ENCODE data around the gene HID1. TPM values are rescaled to one million over a fixed set of nuclear protein-coding genes. Genes with fewer than 3 reads are reported as not detected.
"Not testable (repeated sequence)": the region's sequence is repeated elsewhere in the genome, so short reads cannot be mapped to it uniquely, and the experiment has no call there.

HID1 gene
- polyA plus RNA-seq, 3 donors: 15.3 to 16.9 (median 16.6) TPM

DNA sequence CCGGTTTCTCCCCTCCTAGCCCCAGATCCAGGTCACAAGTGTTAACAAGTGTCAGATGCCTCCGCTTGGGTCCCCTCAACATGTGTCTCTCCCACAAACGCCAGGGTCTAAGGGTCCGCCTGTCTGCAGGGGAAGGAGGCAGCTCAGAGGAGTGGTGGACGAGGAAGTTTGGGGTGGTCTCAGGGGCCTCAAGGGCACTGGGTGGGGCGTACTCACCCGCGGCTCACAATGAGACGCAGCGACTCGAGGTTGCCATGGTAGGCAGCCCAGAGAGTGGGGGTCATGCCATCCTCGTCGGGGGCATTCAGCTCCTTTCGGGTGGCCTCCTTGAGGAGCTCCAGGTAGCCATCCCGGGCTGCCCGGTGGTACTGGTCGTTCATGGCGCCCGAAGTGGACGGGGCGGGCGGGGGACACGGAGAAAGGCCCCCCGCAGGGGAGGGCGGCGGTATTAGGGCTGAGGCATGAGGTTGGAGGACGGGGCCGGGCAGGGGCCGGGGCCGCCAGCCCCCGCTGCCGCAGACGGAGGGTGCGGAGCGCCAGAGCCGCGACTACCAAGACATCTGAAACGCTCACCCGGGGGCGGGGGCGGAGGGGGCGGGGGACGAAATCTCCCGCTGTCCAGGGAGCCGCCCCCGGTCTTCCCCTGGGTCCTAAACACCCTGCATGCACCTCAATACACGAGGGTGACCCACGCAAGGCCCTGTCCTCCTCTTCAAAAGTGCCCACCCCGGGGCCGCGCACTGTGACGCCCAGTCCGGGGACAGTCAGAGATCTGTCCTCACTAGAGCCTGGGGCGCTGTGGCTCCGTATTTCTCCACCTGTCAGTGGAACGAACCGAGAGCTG lies 49.6 kb downstream of the HID1 start, which contains the start of gene USH1G:
TSS of gene USH1G (minus strand) at position 562 of the 844 bp plus-strand sequence. CDS start at position 380, 182 bp downstream.
- DNase-seq: no peak

DNA sequence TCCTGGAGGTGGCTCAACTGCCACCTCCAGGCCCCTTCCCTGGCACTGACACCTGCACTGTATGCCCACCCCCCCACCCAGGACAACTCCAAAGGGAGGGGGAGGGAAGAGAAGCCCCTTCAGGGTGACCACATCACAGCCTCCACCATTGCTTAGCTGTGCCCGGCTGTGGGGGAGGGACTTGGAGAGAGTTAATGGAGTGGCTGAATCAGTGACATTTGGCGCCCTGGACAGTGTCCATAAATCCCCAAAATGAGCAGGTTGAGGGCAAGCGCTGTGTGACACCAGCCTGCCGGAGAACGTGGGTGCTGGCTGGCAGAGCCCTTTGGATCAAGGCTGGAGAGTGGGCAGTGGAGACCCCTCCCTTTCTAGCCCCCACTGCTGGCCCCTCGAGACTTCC lies 50.4 kb downstream of the HID1 start:
- DNase-seq: peak; percentile 48

DNA sequence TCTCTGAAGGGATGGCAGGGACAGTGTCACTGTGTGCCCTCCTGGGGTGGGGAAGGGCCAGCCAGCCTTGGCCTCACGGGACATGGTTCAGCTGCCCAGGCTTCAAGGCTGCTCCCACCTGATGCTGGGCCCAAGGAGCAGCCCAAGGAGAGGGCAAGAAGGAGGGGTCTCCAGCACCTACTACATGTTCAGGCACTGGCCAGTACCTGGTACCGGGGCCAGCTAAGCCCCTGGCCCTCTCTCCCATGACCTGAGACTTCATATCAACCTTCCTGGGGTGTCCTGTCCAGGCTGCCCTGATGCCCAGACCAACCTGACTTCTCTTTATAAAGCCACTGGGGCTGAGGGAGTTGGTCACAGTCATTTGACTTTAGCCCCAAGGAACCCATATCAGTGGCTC lies 50.8 kb downstream of the HID1 start:
- no peak for DNase-seq

DNA sequence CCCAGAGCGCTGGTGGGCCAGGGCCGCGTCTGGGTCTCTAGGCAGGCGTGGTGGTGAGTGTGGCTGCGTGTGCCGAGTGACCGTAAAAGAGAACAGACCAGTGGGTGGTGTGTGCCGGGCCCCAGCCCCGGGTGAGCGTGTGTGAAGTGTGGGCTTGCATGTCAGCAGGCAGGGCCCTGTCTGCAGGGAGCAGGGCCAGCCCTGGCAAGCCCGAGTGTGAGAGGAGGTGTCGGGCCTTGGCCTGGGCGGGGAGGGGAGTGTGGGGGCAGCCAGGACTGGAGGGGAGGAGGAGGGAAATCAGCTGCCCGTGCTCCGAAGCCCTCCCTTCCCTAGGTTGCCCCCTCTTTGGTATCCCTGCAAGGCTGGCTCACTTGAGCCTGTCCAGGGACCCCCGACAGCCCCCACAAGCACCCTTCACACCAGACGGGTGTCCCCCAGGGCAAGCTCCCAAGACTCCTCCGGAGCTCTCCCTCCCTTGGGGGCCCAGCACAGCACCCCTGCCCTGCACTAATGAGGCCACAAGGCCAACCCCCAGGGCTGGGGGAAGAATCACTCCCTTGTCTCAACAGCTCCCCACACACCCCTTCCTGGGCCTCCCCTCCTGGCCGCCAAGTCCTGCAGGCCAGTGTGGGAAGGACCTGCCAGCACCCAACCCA lies 51.4 kb downstream of the HID1 start:
- DNase-seq: no peak

DNA sequence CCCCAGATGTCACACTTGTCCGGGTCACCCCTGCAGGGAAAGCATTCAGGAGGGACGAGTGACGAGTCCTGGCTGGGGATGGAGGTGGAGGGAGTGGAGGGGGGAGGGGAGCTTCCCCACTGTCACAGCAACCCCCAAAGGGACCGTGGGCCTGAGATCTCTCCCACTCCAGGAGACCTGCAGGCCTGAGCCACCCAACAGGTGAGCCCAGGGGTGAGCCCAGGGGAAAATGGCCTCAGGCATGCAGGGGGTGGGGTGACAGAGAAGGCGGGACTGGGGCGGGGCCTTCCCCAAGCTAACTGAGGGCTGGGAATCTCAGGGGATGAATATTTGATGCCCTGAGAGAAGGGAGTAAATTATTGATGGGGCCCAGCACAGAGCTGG lies 51.9 kb downstream of the HID1 start:
- no peak for DNase-seq

DNA sequence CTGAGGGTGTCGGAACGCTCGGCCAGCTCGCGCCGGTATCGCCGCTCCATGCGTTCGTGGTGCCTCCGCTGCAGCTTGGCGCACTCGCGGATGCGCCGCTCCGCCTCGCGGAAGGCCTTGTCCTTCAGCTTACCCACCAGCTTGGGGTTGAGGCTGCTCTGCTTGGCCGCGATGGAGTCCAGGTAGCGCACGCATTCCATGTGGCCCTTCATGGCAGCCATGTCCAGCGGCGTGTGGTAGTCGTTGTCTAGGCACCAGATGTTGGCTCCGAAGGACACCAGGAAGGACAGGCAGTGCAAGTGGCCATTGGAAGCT lies 52.3 kb downstream of the HID1 start:
- no peak for DNase-seq

DNA sequence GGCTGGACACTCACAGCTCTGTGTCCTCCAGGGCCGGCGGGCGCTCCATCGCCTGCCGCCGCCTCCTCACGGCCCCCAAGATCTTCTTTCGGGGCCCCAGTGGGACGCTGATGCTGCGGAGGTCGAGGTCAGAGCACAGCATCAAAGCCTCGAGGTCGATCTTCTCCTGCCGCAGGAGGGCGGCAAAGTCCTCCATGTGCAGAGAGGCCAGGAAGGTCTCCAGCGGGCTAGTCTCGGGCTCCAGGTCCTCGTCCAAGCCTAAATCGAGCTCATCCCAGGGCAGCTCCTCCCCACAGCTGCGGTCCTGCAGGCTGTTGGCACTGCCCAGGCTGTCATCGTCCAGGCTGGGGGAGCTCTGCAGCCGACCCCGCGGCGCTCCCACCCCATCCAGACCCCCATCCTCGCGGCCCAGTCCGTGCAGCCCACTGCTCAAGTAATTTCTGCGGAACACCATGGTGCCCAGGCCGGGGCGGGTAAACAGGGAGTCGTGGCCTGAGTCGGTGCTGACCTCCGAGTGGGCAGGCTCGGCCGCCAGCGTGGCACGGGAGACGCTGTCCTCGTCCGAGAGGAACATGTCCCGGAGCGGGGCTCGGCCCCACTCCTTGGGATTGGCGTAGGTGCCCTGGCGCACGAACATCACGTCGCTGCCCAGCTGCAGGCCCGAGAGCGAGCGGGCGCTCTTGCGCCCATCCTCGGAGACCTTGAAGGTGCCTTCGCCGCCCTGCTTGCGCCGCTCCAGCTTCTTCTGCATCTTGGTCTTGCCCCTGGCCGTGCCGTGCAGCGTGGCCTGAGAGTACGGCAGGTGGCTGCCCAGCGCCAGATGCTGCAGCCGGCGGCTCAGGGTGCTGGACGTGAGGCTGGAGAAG lies 52.9 kb downstream of the HID1 start:
- no peak for DNase-seq

DNA sequence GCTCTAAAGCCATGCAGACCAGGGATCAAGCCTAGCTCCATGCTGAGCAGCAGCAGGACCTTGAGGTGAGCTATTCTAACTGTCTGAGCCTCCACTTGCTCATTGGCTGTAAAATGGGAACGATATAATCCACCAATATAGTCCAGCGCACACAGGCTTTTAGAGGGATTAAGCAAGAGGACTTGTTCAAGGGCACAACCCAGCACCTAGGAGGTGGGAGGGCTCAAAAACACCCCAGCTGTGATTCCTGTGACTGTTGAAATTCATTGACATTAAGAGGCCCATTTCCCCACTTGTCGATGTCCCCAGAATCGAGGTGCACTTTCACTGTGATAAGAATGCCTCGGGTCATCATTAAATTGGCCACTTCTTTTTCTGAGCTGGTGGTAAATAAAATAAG lies 53.7 kb downstream of the HID1 start:
- DNase-seq: no peak

DNA sequence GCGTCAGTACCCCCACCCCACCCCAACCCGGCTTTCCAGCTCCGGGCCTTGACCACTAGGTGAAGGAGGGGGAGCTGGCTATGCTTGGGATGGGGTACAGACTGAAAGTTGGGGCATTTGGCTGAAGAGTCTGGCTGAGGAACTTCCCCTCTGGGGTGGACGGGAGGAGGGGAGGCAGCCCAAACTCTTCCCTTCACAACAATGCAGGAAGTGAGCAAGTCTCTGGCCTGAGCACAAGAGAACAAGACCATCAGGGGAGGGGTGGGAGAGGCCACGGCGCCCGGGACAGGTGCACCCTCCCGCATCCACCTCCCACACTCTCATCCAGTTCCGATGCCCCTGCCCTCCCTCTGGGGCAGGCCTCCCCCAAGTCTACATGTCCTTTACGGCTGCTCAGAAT lies 55.1 kb downstream of the HID1 start:
- no peak for DNase-seq

DNA sequence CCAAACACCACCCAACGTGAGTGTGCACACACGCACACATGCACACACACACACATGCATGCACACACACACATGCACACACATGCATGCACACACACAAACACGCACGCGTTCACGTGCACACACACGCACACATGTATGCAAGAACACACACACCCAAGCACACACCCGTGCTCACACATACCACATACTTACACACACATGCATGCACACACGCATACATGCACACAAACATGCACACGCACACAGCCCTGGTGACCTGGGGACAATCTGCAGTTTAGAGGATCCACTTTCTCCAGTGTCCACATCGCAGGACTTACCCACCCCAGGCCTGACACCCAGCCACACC lies 55.7 kb downstream of the HID1 start:
- DNase-seq: no peak

DNA sequence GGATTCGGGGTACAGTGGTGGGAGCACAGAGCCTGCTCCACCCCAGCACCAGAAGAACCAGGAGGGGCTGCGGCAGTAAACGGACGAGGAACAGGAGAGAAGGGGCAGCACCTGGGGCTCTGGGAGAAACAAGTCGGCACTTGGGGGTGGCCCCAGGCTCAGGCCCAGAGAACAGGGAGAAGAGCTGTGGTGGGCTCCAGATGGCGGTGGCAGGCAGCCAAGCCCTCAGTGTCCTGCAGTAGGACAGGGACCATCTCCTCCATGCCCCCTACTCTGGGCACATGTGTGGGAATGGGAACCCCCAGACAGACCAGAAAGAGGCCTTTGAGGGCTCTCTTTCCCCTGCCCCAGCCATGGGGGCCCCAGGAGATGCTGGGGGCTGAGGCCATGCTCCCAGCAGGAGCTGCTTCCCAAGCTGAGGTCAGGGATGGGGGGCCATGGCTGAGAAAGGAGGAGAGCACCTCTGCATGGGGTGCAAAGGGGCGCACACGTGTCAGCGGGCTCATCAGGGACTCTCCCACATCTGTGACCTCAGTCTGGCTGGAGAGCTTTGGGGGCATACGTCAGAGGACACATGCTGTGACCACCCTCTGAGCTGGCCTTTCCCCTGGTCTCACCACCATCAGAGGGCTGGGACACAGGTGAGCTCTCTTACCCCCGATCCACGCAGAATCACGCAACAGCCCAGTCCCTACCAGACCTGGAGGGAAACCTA lies 56.3 kb downstream of the HID1 start:
- no peak for DNase-seq

DNA sequence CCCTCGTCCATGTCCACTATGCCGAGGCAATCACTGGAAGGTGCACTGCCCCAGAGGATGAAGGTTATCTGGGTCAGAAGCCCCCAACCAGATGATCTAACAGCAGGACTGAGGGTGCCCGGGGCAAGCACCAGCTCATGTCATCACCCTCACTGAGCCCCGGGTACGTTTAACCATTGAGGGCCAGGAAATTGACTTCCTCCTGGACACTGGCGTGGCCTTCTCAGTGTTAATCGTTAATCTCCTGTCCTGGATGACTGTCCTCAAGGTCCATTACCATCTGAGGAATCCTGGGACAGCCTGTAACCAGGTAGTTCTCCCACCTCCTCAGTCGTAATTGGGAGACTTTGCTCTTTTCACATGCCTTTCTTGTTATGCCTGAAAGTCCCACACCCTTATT lies 61.1 kb downstream of the HID1 start:
- DNase-seq: not testable (repeated sequence)

DNA sequence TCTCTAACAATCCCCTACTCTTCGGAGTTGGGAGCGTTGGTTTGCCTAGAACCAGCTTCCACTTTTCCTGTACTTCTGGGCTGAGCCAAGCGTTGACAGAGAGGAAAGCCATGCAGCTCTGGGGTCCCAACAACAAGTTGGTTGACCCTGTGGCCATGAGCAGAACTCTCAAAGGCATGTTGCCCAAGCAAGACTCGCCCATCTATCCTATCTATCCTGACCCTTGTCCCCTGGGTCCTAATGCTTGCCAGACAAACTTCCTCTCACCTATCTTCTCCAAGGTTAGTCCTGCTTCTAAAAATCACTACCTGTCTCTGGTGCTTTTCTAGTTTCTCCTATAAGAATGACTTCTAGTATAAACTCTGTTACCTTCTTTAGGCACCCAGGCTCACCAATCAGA lies 63.5 kb downstream of the HID1 start:
- DNase-seq: not testable (repeated sequence)

DNA sequence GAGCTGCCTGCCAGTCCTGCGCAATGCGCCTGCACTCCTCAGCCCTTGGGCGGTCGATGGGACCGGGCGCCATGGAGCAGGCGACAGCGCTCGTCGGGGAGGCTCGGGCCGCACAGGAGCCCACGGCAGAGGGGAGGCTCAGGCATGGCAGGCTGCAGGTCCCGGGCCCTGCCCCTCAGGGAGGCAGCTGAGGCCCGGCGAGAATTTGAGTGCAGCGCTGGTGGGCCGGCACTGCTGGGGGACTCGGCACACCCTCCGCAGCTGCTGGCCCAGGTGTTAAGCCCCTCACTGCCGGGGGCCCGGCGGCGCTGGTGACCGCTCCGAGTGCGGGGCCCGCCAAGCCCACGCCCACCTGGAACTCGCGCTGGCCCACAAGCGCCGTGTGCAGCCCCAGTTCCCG lies 65.5 kb downstream of the HID1 start:
- no peak for DNase-seq

DNA sequence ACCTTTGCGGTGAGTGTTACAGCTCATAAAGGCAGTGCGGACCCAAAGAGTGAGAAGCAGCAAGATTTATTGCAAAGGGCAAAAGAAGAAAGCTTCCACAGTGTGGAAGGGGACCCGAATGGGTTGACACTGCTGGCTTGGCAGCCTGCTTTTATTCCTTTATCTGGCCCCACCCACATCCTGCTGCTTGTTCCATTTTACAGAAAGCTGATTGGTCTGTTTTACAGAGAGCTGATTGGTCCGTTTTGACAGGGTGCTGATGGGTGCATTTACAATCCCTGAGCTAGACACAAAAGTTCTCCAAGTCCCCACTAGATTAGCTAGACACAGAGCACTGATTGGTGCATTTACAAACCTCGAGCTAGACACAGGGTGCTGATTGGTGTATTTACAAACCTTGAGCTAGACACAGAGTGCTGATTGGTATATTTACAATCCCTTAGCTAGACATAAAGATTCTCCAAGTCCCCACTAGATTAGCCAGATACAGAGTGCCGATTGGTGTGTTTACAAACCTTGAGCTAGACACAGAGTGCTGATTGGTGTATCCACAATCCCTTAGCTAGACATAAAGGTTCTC lies 66.3 kb downstream of the HID1 start:
- DNase-seq: not testable (repeated sequence)

DNA sequence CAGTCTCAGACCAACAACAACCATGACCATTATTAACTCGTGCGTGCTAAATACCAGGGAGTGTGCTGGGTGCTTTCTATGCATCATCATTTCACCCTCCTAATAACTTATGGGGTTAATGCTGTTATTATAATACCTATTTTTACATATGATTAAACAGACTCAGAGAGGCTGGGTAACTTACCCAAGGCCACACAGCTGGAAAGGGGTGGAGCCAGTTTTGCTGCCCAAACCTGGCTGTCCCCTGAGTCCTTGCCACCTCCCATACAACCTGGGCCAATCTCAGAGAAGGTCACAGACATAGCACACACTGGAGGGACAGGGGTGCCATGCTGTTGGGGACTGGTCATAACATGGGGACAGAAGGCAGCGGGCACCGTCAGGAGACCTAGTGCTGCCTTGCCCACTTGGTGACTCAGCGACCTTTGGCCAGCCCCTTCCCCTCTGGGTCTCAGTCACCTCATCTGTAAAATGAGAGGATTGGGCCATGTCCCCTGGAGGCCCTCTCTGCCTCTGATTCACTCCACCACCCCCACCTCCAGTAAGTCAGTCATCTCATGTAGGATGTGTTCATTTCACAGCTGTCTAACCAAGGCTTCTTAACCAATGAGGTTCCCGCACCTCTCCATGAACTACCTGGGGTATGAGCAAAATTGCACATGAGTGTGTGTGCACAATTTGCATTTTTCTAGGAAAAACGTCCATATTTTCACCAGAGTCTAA lies 67.7 kb downstream of the HID1 start:
- DNase-seq: no peak

DNA sequence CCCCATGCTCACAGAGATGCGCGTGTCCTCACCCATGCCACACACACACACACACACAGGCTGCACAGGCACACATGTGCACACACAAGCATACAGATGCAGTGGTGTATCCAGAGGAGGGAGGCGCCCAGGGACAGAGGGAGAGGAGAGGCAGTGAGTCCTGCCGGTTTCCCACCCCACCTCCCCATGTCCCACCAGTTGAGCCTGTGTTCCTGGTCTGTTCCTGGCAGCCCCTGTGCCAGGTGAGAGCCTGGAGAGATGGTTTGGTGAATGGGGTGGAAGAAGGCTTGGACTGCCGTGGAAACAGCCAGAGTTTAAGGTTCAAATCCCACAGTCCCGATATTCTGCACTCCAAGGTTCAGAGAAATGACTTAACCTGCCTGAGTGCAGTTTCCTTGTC lies 68.9 kb downstream of the HID1 start:
- no peak for DNase-seq

DNA sequence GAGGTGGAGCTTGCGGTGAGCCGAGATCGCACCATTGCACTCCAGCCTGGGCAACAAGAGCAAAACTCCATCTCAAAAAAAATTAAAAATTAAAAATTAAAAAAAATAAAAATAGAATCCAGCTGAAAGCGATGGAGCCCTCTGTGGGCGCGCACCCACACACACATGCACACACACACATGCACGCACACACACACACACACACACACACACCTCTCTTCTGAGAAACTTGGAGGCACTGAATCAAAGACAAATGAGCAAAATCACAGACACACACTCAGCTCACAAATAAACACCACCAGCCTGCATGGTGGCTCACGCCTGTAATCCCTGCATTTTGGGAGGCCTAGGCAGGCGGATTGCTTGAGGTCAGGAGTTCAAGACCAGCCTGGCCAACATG lies 69.5 kb downstream of the HID1 start:
- no peak for DNase-seq

DNA sequence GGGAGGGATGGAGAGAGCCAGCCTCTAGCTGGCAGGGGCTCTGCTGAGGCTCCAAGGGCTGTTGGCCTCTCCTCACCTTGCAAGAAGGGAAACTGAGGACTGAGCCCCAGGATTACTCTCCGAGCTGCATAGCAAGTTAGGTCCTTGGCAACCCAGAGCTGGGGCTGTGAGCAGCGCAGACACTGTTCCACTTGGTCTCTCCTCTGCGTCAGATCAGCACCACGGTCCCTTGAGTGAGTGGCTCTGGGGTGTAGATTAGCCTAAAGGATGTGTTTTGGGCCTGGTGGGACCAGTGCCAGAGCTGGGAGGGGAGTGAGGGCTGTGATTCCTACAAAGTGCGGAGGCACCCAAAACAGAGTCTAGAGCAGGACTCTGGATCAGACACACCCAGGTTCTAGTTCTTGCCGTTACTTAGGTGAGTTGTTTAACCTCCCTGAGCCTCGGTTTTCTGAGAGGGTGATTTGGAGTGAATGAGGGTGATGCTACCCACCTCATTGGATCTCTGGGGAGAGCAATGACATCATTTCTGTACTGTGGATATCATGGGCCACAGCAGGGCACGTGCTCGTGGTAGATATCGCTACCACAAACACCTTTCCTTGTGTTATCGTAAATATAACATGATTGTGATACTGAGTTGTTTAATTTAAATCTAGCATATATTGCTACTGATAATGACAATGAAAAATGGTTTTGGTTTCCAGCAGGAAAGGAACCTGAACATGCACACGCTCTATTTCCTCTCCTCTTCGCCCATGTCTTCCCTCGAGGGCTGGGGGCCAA lies 71.0 kb downstream of the HID1 start:
- DNase-seq: no peak
